Spleen (tissue), 11 donors: ENCODE data around the gene POLE. TPM values are rescaled to one million over a fixed set of nuclear protein-coding genes. Genes with fewer than 3 reads are reported as not detected.
"Not testable (repeated sequence)": the region's sequence is repeated elsewhere in the genome, so short reads cannot be mapped to it uniquely, and the experiment has no call there.

Experiments
- DNase-seq: peaks from one replicate; pipeline ENCODE4 v3.0.0-alpha.2; 2020
- H3K27ac ChIP-seq, 8 donors: fragments of 200-600 bp; sonication (generic) in 7 of 8; 1 replicate in 4 of 8; 2 replicates in 4 of 8; pipeline versions ENCODE4 v1.5.0 to v1.8.0; 2016 to 2021; ENCODE audit warnings: inconsistent platforms in 4 of 8, mild to moderate bottlenecking in 4 of 8, moderate library complexity in 1 of 8
- H3K27me3 ChIP-seq, 7 donors: fragments of 200-600 bp; sonication (generic) in 6 of 7; replicated peaks in 1 of 7; 1 replicate in 4 of 7; 2 replicates in 3 of 7; pipeline versions ENCODE4 v1.5.0 to v1.8.0; 2016 to 2021; ENCODE audit warnings: inconsistent platforms in 3 of 7, mild to moderate bottlenecking in 1 of 7
- H3K36me3 ChIP-seq, 6 donors: fragments of 200-600 bp; sonication (generic) in 5 of 6; 1 replicate in 4 of 6; 2 replicates in 2 of 6; pipeline versions ENCODE4 v1.5.0 to v1.8.0; 2016 to 2021; ENCODE audit warnings: inconsistent platforms in 2 of 6
- H3K4me1 ChIP-seq, 6 donors: fragments of 200-600 bp; sonication (generic) in 5 of 6; 1 replicate in 3 of 6; 2 replicates in 3 of 6; pipeline versions ENCODE4 v1.5.0 to v1.8.0; 2016 to 2021; ENCODE audit warnings: inconsistent platforms in 3 of 6
- H3K4me3 ChIP-seq, 8 donors: fragments of 200-600 bp; sonication (generic) in 7 of 8; 1 replicate in 4 of 8; 2 replicates in 4 of 8; pipeline versions ENCODE4 v1.5.0 to v1.8.0; 2016 to 2021; ENCODE audit warnings: inconsistent platforms in 4 of 8, mild to moderate bottlenecking in 4 of 8, moderate library complexity in 2 of 8
- H3K9me3 ChIP-seq, 8 donors: fragments of 200-600 bp; sonication (generic) in 7 of 8; 1 replicate in 4 of 8; 2 replicates in 4 of 8; pipeline versions ENCODE4 v1.5.0 to v1.8.0; 2016 to 2021; ENCODE audit warnings: inconsistent platforms in 4 of 8
- POLR2A ChIP-seq, 3 donors: fragments of 450-650 bp; IDR thresholded peaks; one replicate each; pipeline ENCODE4 v1.5.1; 2017; ENCODE audit warnings: antibody characterized with exemption in 3 of 3, mild to moderate bottlenecking in 1 of 3
- POLR2AphosphoS5 ChIP-seq, 3 donors: sonication (generic); formaldehyde crosslinking; IDR thresholded peaks; one replicate each; pipeline ENCODE4 v1.5.1; 2017; ENCODE audit warnings: antibody characterized with exemption in 3 of 3
- WGBS, 5 donors: extraction: QIAGEN DNeasy Blood & Tissue Kit in 3 of 5; methylation state at CpG; one replicate each; pipeline versions ENCODE4 v1.1.5 to v1.1.7; 2013 to 2018; 5-methylcytosine and 5-hydroxymethylcytosine counted together
- intact Hi-C: fragments of 100-400 bp; cut with DNase I; formaldehyde crosslinking; loops from one replicate; pipeline ENCODE4 v1.15.0; 2023; ENCODE audit warnings: low total_unique reads
- polyA plus RNA-seq, 3 donors: library from polyadenylated mRNA; stranded (reverse); fragments of 200-250 nt; gene quantifications; one replicate each; pipeline ENCODE4 v1.2.1, GENCODE V29; 2013
- total RNA-seq, 7 donors: library from RNA; depleted of rRNA in 3 of 7; stranded (reverse); fragments of >200 nt in 3 of 7; fragmentation: NEBNext Ultra II Directional in 4 of 7; extraction: Animal tissue kit (Norgen Biotek cat#: 25700) in 4 of 7; gene quantifications; one replicate each; pipeline versions ENCODE4 v1.1.0 to v1.2.1, GENCODE V29; 2016 to 2021
- TF ChIP-seq, protein P1 (sequence below), 11 experiments: fragments of 200-600 bp in 7 of 11; fragments of 450-650 bp in 4 of 11; sonication (generic) in 4 of 11; IDR thresholded peaks in 8 of 11; conservative IDR thresholded peaks in 3 of 11; 1 replicate in 7 of 11; 2 replicates in 4 of 11; pipeline versions ENCODE4 v1.4.0 to v1.8.0; 2016 to 2021; ENCODE audit warnings: antibody characterized with exemption in 11 of 11, inconsistent platforms in 4 of 11, mild to moderate bottlenecking in 1 of 11
- donor health status: healthy with polysubstance abuse.
- donor health status: DM: no; HTN: no; CAD: no; lungs with moderate emphysema.
- donor health status: DM: no; HTN: no; CAD: no.
- donor health status: Bipolar disorder and iron deficiency.
- donor health status: healthy.
- donor health status: DM: no; HTN: no; CAD: no.
- donor health status: DM: yes; HTN: yes; CAD: no.

The POLE gene
- total and polyA plus RNA-seq, 10 donors: 18.1 to 122 (median 89.4) TPM

DNA sequence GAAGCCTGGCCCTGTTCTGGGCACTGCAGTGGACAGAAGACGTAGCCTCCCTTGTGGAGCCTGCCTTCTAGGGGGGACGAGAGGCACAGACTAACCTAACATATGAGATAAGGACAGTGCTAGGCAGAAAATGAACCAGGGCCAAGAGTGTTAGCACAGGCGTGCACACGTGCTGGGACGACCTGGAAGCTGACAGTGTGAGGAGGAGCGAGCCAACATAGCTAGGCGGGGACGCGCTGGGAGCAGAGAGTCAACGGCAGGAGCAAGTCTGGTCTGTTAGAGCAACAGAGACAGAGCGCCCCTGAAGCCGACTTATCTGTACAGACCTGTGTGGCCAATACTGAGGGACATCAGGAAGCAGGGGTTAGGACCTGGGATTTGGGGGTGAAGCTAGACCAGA is 8.3 kb upstream of the POLE start:
- Histone ChIP-seq H3K27ac (no peak overlapping the region), H3K4me1 (peaks cover 0 to 5% (median 0%) of the 10 kb centered on the region in 6 donors), H3K36me3 (peaks cover 0 to 64% (median 9%) of the 10 kb centered on the region in 6 donors), H3K9me3 (no peaks in the 10 kb centered on the region), H3K27me3 (no peaks in the 10 kb centered on the region), H3K4me3 (no peak overlapping the region)
- intact Hi-C loops: no loop called here
- 92 to 98% (median 95%) methylated on average over 12 of the region's 12 CpGs for WGBS, 5 donors
- TF ChIP-seq POLR2A (IDR thresholded peaks at IDR 0.05): no peak
- TF ChIP-seq, protein P1, sequence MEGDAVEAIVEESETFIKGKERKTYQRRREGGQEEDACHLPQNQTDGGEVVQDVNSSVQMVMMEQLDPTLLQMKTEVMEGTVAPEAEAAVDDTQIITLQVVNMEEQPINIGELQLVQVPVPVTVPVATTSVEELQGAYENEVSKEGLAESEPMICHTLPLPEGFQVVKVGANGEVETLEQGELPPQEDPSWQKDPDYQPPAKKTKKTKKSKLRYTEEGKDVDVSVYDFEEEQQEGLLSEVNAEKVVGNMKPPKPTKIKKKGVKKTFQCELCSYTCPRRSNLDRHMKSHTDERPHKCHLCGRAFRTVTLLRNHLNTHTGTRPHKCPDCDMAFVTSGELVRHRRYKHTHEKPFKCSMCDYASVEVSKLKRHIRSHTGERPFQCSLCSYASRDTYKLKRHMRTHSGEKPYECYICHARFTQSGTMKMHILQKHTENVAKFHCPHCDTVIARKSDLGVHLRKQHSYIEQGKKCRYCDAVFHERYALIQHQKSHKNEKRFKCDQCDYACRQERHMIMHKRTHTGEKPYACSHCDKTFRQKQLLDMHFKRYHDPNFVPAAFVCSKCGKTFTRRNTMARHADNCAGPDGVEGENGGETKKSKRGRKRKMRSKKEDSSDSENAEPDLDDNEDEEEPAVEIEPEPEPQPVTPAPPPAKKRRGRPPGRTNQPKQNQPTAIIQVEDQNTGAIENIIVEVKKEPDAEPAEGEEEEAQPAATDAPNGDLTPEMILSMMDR (IDR thresholded peaks at IDR 0.05 in 8 of 11, conservative IDR thresholded peaks at IDR 0.05 in 3 of 11): no peak
- no peak for TF ChIP-seq POLR2AphosphoS5 (IDR thresholded peaks at IDR 0.05)
- no peak for DNase-seq

DNA sequence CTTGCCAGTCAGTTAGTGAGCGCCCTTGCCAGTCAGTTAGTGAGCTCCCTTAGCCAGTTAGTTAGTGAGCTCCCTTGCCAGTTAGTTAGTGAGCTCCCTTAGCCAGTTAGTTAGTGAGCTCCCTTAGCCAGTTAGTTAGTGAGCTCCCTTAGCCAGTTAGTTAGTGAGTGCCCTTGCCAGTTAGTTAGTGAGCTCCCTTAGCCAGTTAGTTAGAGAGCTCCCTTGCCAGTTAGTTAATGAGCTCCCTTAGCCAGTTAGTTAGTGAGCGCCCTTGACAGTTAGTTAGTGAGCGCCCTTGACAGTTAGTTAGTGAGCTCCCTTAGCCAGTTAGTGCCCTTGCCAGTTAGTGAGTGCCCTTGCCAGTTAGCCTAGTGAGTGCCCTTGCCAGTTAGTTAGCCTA is 7.7 kb upstream of the POLE start:
- 93 to 99% (median 96%) methylated on average over 2 to 3 of the region's 3 CpGs for WGBS, 5 donors
- H3K27me3 ChIP-seq, H3K4me3 ChIP-seq, H3K4me1 ChIP-seq, intact Hi-C loops, DNase-seq, H3K9me3 ChIP-seq, H3K27ac ChIP-seq: not testable (repeated sequence)
- peaks cover 0 to 61% (median 9%) of the 10 kb centered on the region in 6 donors for H3K36me3 ChIP-seq

DNA sequence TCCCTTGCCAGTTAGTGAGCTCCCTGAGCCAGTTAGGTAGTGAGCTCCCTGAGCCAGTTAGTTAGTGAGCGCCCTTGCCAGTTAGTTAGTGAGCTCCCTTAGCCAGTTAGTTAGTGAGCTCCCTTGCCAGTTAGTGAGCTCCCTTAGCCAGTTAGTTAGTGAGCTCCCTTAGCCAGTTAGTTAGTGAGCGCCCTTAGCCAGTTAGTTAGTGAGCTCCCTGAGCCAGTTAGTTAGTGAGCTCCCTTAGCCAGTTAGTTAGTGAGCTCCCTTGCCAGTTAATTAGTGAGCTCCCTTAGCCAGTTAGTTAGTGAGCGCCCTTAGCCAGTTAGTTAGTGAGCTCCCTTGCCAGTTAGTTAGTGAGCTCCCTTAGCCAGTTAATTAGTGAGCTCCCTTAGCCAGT is 4.9 kb upstream of the POLE start:
- H3K4me3 ChIP-seq, H3K27me3 ChIP-seq, H3K27ac ChIP-seq, DNase-seq, intact Hi-C loops, H3K9me3 ChIP-seq: not testable (repeated sequence)
- peaks cover 0 to 33% (median 3%) of the 10 kb centered on the region in 6 donors for H3K36me3 ChIP-seq
- H3K4me1 ChIP-seq: peaks cover 0 to 13% (median 1%) of the 10 kb centered on the region in 6 donors
- 88 to 100% (median 95%) methylated on average over 2 to 3 of the region's 3 CpGs for WGBS, 5 donors

DNA sequence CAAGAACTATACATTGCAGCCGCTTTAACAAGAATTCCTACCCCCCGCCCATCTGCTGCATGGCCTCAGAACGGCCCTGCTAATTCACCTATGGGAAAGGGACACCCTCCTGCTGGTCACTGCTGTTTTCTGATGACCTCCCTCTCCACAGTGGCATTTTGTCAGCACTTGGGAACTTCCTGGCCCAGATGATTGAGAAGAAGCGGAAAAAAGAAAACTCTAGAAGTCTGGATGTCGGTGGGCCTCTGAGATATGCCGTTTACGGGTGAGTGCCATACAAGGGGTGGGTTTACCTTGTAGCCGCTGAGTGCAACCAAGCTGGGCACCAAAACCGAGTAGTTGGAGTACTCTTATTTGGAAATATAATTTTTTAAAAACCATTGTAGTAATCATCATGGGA is 3.0 kb upstream of the POLE start:
- Histone ChIP-seq H3K36me3 (peaks cover 0 to 16% (median 0%) of the 10 kb centered on the region in 6 donors), H3K4me3 (no peak overlapping the region), H3K27ac (no peak overlapping the region), H3K9me3 (no peaks in the 10 kb centered on the region), H3K4me1 (peaks cover 7 to 30% (median 18%) of the 10 kb centered on the region in 6 donors), H3K27me3 (no peaks in the 10 kb centered on the region)
- intact Hi-C loops: no loop called here
- WGBS, 5 donors: 89 to 94% (median 91%) methylated on average over 9 of the region's 9 CpGs
- TF ChIP-seq POLR2A (IDR thresholded peaks at IDR 0.05): no peak
- TF ChIP-seq POLR2AphosphoS5 (IDR thresholded peaks at IDR 0.05): no peak
- TF ChIP-seq, protein P1 (IDR thresholded peaks at IDR 0.05 in 8 of 11, conservative IDR thresholded peaks at IDR 0.05 in 3 of 11): no peak
- no peak for DNase-seq

DNA sequence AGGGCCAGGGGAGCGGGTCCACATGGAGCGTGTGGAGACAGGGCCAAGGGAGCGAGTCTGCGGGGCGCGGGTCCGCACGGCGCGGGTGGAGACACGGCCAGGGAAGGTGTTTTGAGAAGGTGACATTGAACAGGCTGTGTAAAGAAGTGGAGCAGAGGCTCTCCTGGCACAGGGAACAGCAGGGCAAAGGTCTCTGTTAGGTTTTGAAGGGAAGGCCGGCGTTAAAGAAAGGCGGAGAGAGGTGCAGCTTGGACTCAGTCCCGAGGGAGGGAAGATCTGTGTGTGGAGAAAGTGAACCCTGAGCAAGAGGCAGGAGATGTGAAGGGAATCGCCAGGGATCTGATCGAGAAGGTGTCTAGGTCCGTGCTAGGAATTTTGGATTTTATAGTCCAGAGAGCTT is 2.1 kb upstream of the POLE start:
- TF ChIP-seq POLR2A (IDR thresholded peaks at IDR 0.05) (no peak), POLR2AphosphoS5 (IDR thresholded peaks at IDR 0.05) (no peak)
- TF ChIP-seq, protein P1 (IDR thresholded peaks at IDR 0.05 in 8 of 11, conservative IDR thresholded peaks at IDR 0.05 in 3 of 11): no peak
- no peak for DNase-seq

More for the DNA sequence above, 2.1 kb upstream of the POLE start:
- Histone ChIP-seq H3K36me3 (peaks cover 0 to 16% (median 0%) of the 10 kb centered on the region in 6 donors), H3K4me1 (peaks cover 7 to 31% (median 18%) of the 10 kb centered on the region in 6 donors), H3K27ac (no peak overlapping the region), H3K27me3 (no peaks in the 10 kb centered on the region), H3K4me3 (no peak overlapping the region), H3K9me3 (no peaks in the 10 kb centered on the region)
- intact Hi-C loops: no loop called here
- whole genome bisulfite sequencing, 5 donors: 79 to 92% (median 82%) methylated on average over 18 of the region's 18 CpGs
